Effector memory CD8-positive, alpha-beta T cell (primary cell): Measurements from ENCODE around the gene SRPRB.
"Not testable (repeated sequence)": the region's sequence is repeated elsewhere in the genome, so short reads cannot be mapped to it uniquely, and the experiment has no call there.

Experiments used
- ATAC-seq: fragments of 150-1000 bp; cut with Tn5 transposase; replicated peaks from 2 replicates; pipeline ENCODE4 v1.10.0; 2021; ENCODE audit warnings: mild to moderate bottlenecking, moderate library complexity
- DNase-seq, 3 experiments: peaks; one replicate each; pipeline ENCODE4 v3.0.0; 2021
- H3K27ac Mint-ChIP-seq, 2 donors: one replicate each; pipeline ENCODE4 v1.8.0; 2022; ENCODE audit warnings: mild to moderate bottlenecking in 2 of 2, mixed read lengths in 2 of 2, moderate library complexity in 2 of 2
- H3K27me3 Mint-ChIP-seq, 2 donors: one replicate each; pipeline ENCODE4 v1.8.0; 2022; ENCODE audit warnings: mixed read lengths in 2 of 2
- H3K36me3 Mint-ChIP-seq: one replicate; pipeline ENCODE4 v1.8.0; 2022; ENCODE audit warnings: mild to moderate bottlenecking, moderate library complexity, mixed read lengths; ENCODE audit not compliant: insufficient read depth
- H3K4me1 Mint-ChIP-seq, 2 donors: one replicate each; pipeline ENCODE4 v1.8.0; 2022; ENCODE audit warnings: low read depth in 2 of 2, mixed read lengths in 2 of 2
- H3K4me3 Mint-ChIP-seq, 2 donors: one replicate each; pipeline ENCODE4 v1.8.0; 2022; ENCODE audit warnings: mild to moderate bottlenecking in 2 of 2, mixed read lengths in 2 of 2, moderate library complexity in 2 of 2
- H3K9me3 Mint-ChIP-seq, 2 donors: one replicate each; pipeline ENCODE4 v1.8.0; 2022; ENCODE audit warnings: mixed read lengths in 2 of 2

SRPRB gene

GRCh38 chr3:133767607-133768006, 38.0 kb upstream of the SRPRB start:
- H3K27me3 Mint-ChIP-seq = peaks cover 16 to 33% of the 10 kb centered on the region in 2 donors
- no peaks in the 10 kb centered on the region for H3K9me3 Mint-ChIP-seq
- no peaks in the 10 kb centered on the region for H3K36me3 Mint-ChIP-seq
- H3K4me1 Mint-ChIP-seq = no peaks in the 10 kb centered on the region
- ATAC-seq (no peak), DNase-seq (no peak)
- H3K27ac Mint-ChIP-seq = no peak overlapping the region
- no peak overlapping the region for H3K4me3 Mint-ChIP-seq

- no peak overlapping the region for H3K4me3 Mint-ChIP-seq
- no peaks in the 10 kb centered on the region for H3K36me3 Mint-ChIP-seq
- H3K27ac Mint-ChIP-seq = no peak overlapping the region
- DNase-seq (no peak), ATAC-seq (no peak)
- H3K4me1 Mint-ChIP-seq = no peaks in the 10 kb centered on the region
- H3K27me3 Mint-ChIP-seq = peaks cover 19 to 35% of the 10 kb centered on the region in 2 donors
- H3K9me3 Mint-ChIP-seq = no peaks in the 10 kb centered on the region
These were observed 36.1 kb upstream of the SRPRB start for GRCh38 chr3:133769536-133769935.

GRCh38 chr3:133773732-133774131, 31.9 kb upstream of the SRPRB start:
- no peak for ATAC-seq
- no peak overlapping the region for H3K27ac Mint-ChIP-seq
- DNase-seq = no peak
- no peaks in the 10 kb centered on the region for H3K36me3 Mint-ChIP-seq
- peaks cover 32 to 53% of the 10 kb centered on the region in 2 donors for H3K27me3 Mint-ChIP-seq
- H3K4me3 Mint-ChIP-seq = no peak overlapping the region
- H3K4me1 Mint-ChIP-seq = no peaks in the 10 kb centered on the region
- H3K9me3 Mint-ChIP-seq = no peaks in the 10 kb centered on the region

GRCh38 chr3:133775309-133775708, 30.3 kb upstream of the SRPRB start:
- peaks cover 48 to 68% of the 10 kb centered on the region in 2 donors for H3K27me3 Mint-ChIP-seq

GRCh38 chr3:133775835-133776234, 29.8 kb upstream of the SRPRB start:
- DNase-seq = no peak
- Mint-ChIP-seq H3K4me3 (no peak overlapping the region), H3K4me1 (no peaks in the 10 kb centered on the region), H3K9me3 (no peaks in the 10 kb centered on the region), H3K27me3 (peaks cover 49 to 71% of the 10 kb centered on the region in 2 donors), H3K36me3 (no peaks in the 10 kb centered on the region), H3K27ac (no peak overlapping the region)
- ATAC-seq = no peak

More at GRCh38 chr3:133775309-133775708, 30.3 kb upstream of the SRPRB start:
- DNase-seq (no peak), ATAC-seq (no peak)
- H3K4me3 Mint-ChIP-seq = no peak overlapping the region
- H3K36me3 Mint-ChIP-seq = no peaks in the 10 kb centered on the region
- H3K9me3 Mint-ChIP-seq = no peaks in the 10 kb centered on the region
- H3K27ac Mint-ChIP-seq = no peak overlapping the region
- no peaks in the 10 kb centered on the region for H3K4me1 Mint-ChIP-seq

GRCh38 chr3:133776794-133777438, 28.7 kb upstream of the SRPRB start:
- no peak overlapping the region for H3K4me3 Mint-ChIP-seq
- no peaks in the 10 kb centered on the region for H3K9me3 Mint-ChIP-seq
- H3K4me1 Mint-ChIP-seq = no peaks in the 10 kb centered on the region
- H3K27me3 Mint-ChIP-seq = peaks cover 52 to 71% of the 10 kb centered on the region in 2 donors
- ATAC-seq (no peak), DNase-seq (no peak)
- no peaks in the 10 kb centered on the region for H3K36me3 Mint-ChIP-seq
- no peak overlapping the region for H3K27ac Mint-ChIP-seq

GRCh38 chr3:133777807-133778568, 27.6 kb upstream of the SRPRB start:
- Mint-ChIP-seq H3K4me1 (no peaks in the 10 kb centered on the region), H3K27ac (no peak overlapping the region), H3K4me3 (no peak overlapping the region), H3K36me3 (no peaks in the 10 kb centered on the region), H3K9me3 (no peaks in the 10 kb centered on the region), H3K27me3 (peaks cover 46 to 78% of the 10 kb centered on the region in 2 donors)
- ATAC-seq (no peak), DNase-seq (no peak)

- ATAC-seq (no peak), DNase-seq (no peak)
- Mint-ChIP-seq H3K4me1 (no peaks in the 10 kb centered on the region), H3K4me3 (no peak overlapping the region), H3K36me3 (no peaks in the 10 kb centered on the region), H3K9me3 (no peaks in the 10 kb centered on the region), H3K27ac (no peak overlapping the region), H3K27me3 (peaks cover 34 to 64% of the 10 kb centered on the region in 2 donors)
These were observed 25.9 kb upstream of the SRPRB start for GRCh38 chr3:133779626-133780203.

- not testable (repeated sequence) for H3K4me1 Mint-ChIP-seq, H3K27ac Mint-ChIP-seq, H3K9me3 Mint-ChIP-seq, ATAC-seq, DNase-seq, H3K36me3 Mint-ChIP-seq, H3K4me3 Mint-ChIP-seq
- H3K27me3 Mint-ChIP-seq = peaks cover 27 to 53% of the 10 kb centered on the region in 2 donors
These were observed 24.9 kb upstream of the SRPRB start for GRCh38 chr3:133780756-133781155.

- no peak for DNase-seq
- ATAC-seq = no peak
- Mint-ChIP-seq H3K9me3 (no peaks in the 10 kb centered on the region), H3K27me3 (peaks cover 24 to 46% of the 10 kb centered on the region in 2 donors), H3K27ac (no peak overlapping the region), H3K4me3 (no peak overlapping the region), H3K36me3 (no peaks in the 10 kb centered on the region), H3K4me1 (no peaks in the 10 kb centered on the region)
These were observed 24.0 kb upstream of the SRPRB start for GRCh38 chr3:133781570-133781969.

GRCh38 chr3:133782454-133782853, 23.2 kb upstream of the SRPRB start:
- peaks cover 24 to 46% of the 10 kb centered on the region in 2 donors for H3K27me3 Mint-ChIP-seq
- ATAC-seq = no peak
- H3K4me3 Mint-ChIP-seq = no peak overlapping the region
- no peaks in the 10 kb centered on the region for H3K9me3 Mint-ChIP-seq
- no peak for DNase-seq
- H3K4me1 Mint-ChIP-seq = no peaks in the 10 kb centered on the region
- H3K27ac Mint-ChIP-seq = no peak overlapping the region
- H3K36me3 Mint-ChIP-seq = no peaks in the 10 kb centered on the region

- ATAC-seq (no peak), DNase-seq (no peak)
- Mint-ChIP-seq H3K9me3 (no peaks in the 10 kb centered on the region), H3K4me1 (no peaks in the 10 kb centered on the region), H3K27me3 (peaks cover 27 to 44% of the 10 kb centered on the region in 2 donors), H3K36me3 (no peaks in the 10 kb centered on the region), H3K27ac (no peak overlapping the region), H3K4me3 (no peak overlapping the region)
These were observed 21.9 kb upstream of the SRPRB start for GRCh38 chr3:133783762-133784161.

GRCh38 chr3:133788024-133788423, 17.6 kb upstream of the SRPRB start:
- DNase-seq (no peak), ATAC-seq (no peak)
- Mint-ChIP-seq H3K27me3 (peaks cover 11 to 37% of the 10 kb centered on the region in 2 donors), H3K4me3 (no peak overlapping the region), H3K4me1 (no peaks in the 10 kb centered on the region), H3K27ac (no peak overlapping the region), H3K9me3 (peaks cover 0 to 3% of the 10 kb centered on the region in 2 donors), H3K36me3 (no peaks in the 10 kb centered on the region)
